ENCODE results near the gene MFSD6. TPM values are rescaled to one million over a fixed set of nuclear protein-coding genes. Genes with fewer than 3 reads are reported as not detected.

MFSD6 gene
- total RNA-seq: 1.9 and 3.0 TPM in 2 replicates

GRCh38 chr2:190407662-190408537 lies at the start of gene MFSD6:
Gene MFSD6, plus strand, starts transcription at chr2:190408355. Its CDS starts 27,675 bp downstream, at chr2:190436030.

DNA sequence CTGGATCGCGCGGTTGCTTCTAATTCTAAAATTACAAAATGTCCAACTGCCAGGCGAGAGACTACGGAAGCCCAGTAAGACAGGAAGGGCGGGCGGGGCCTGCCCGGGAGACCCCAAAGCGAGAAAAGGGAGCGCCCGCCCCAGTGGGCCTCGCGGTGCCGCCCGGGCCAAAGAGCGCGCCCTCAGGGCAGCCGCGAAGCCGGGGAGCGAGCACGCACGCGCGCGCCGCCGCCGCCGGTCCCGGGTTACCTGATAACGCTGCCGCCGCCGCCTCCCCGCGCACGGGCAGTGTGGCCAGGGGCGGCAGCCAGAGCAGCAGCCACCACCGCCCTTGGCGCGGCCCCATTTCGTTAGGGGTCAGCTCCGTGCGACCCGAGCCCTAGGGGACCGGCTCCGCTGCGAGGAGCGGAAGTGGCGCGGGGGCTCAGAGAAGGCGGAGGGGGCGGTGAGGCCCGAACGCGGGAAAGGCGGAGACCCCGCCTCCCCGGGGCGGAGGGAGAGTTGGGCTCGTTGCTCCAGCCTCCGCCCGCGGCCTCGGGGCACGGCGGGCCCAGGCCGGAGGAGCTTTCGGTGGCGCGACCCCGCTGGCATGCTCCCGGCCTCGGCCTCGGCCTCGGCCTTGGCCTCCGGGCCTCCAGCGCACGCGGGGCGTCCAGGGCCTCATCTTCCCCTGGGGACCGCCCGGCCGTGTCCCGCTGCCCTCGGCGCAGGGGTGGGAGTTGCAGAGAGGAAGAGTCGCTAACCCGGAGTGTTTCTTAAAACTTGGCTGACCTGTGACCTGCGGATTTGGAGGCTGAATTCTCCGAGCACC lies 126.4 kb downstream of the MFSD6 start, which contains the start of gene NEMP2:
Gene NEMP2 (minus strand): TSS at position 413 of the 811 bp plus-strand sequence. CDS start 67 bp downstream, at position 346.

Other genes starting within 250 kb of the MFSD6 start
- gene HIBCH, start 88.5 kb upstream of the MFSD6 start, total RNA-seq: 3.2 and 9.4 TPM in 2 replicates
- 8.3 and 12.8 TPM in 2 replicates for gene INPP1, start 64.8 kb upstream of the MFSD6 start, total RNA-seq
- 0.85 and 2.0 TPM in 2 replicates for gene NEMP2, start 126.4 kb downstream of the MFSD6 start, total RNA-seq
- gene NAB1, start 240.7 kb downstream of the MFSD6 start, total RNA-seq: 16.4 and 27.9 TPM in 2 replicates

Measured in pericardium fibroblast (primary cell).